Activated naive CD4-positive, alpha-beta T cell (primary cell): ENCODE measurements around the gene SERPINB6.
"Not testable (repeated sequence)": the region's sequence is repeated elsewhere in the genome, so short reads cannot be mapped to it uniquely, and the experiment has no call there.

Experiments
- DNase-seq, 4 experiments: peaks; one replicate each; lab custom pipeline; 2025; lab: John Stamatoyannopoulos, UW

Gene SERPINB6

GRCh38 chr6:2913621-2914317, 57.6 kb downstream of the SERPINB6 start:
- DNase-seq, result no peak

GRCh38 chr6:2911171-2911570, 60.2 kb downstream of the SERPINB6 start:
- no peak for DNase-seq

GRCh38 chr6:2909718-2910117, 61.6 kb downstream of the SERPINB6 start:
- DNase-seq, result no peak

- DNase-seq, result not testable (repeated sequence)
Measured at GRCh38 chr6:2909051-2909606, 62.2 kb downstream of the SERPINB6 start.

- not testable (repeated sequence) for DNase-seq
Measured at GRCh38 chr6:2908516-2908915, 62.9 kb downstream of the SERPINB6 start.

GRCh38 chr6:2903411-2904185, 67.8 kb downstream of the SERPINB6 start:
- not testable (repeated sequence) for DNase-seq

- not testable (repeated sequence) for DNase-seq
Measured at GRCh38 chr6:2901645-2902502, 69.5 kb downstream of the SERPINB6 start.

GRCh38 chr6:2900821-2901644, 70.3 kb downstream of the SERPINB6 start:
- DNase-seq, result no peak

- no peak for DNase-seq
Measured at GRCh38 chr6:2900221-2900807, 71.1 kb downstream of the SERPINB6 start.

GRCh38 chr6:2899596-2899995, 71.8 kb downstream of the SERPINB6 start:
- DNase-seq, result no peak
